Sigmoid colon (tissue), 7 donors: ENCODE measurements around the gene CCDC102A. TPM values are rescaled to one million over a fixed set of nuclear protein-coding genes. Genes with fewer than 3 reads are reported as not detected.
"Not testable (repeated sequence)": the region's sequence is repeated elsewhere in the genome, so short reads cannot be mapped to it uniquely, and the experiment has no call there.

Experiments
- DNase-seq: peaks from one replicate; pipeline ENCODE4 v3.0.0-alpha.2; 2019
- H3K27ac ChIP-seq, 4 donors: fragments of 200-600 bp; sonication (generic); one replicate each; pipeline ENCODE4 v1.5.1; 2016 to 2019; ENCODE audit warnings: mild to moderate bottlenecking in 1 of 4
- H3K27me3 ChIP-seq, 3 donors: fragments of 200-600 bp; sonication (generic); one replicate each; pipeline ENCODE4 v1.5.1; 2019; ENCODE audit warnings: mild to moderate bottlenecking in 1 of 3
- H3K36me3 ChIP-seq, 4 donors: fragments of 200-600 bp; sonication (generic); one replicate each; pipeline ENCODE4 v1.5.1; 2016 to 2019
- H3K4me1 ChIP-seq, 4 donors: fragments of 200-600 bp; sonication (generic); one replicate each; pipeline ENCODE4 v1.5.1; 2017 to 2019
- H3K4me3 ChIP-seq, 4 donors: fragments of 200-600 bp; sonication (generic); one replicate each; pipeline ENCODE4 v1.5.1; 2017 to 2019; ENCODE audit warnings: mild to moderate bottlenecking in 2 of 4, moderate library complexity in 1 of 4
- H3K9me3 ChIP-seq, 4 donors: fragments of 200-600 bp in 3 of 4; sonication (generic) in 3 of 4; one replicate each; pipeline versions ENCODE4 v1.5.1 to v1.6.1; 2013 to 2019
- CTCF ChIP-seq, 4 experiments: fragments of 450-650 bp in 3 of 4; fragments of 200-600 bp in 1 of 4; IDR thresholded peaks; one replicate each; pipeline ENCODE4 v1.5.1; 2016 to 2019; ENCODE audit warnings: antibody characterized with exemption in 4 of 4, mild to moderate bottlenecking in 3 of 4, moderate library complexity in 2 of 4
- EP300 ChIP-seq, 4 donors: sonication (generic); formaldehyde crosslinking; IDR thresholded peaks; one replicate each; pipeline ENCODE4 v1.6.1; 2017; ENCODE audit warnings: antibody characterized with exemption in 4 of 4
- POLR2A ChIP-seq, 2 donors: fragments of 450-650 bp; IDR thresholded peaks; one replicate each; pipeline ENCODE4 v1.6.1; 2016; ENCODE audit warnings: antibody characterized with exemption in 2 of 2, mild to moderate bottlenecking in 2 of 2, moderate library complexity in 2 of 2
- POLR2AphosphoS5 ChIP-seq, 4 donors: sonication (generic); formaldehyde crosslinking; IDR thresholded peaks; one replicate each; pipeline ENCODE4 v1.6.1; 2017; ENCODE audit warnings: antibody characterized with exemption in 4 of 4
- WGBS, 2 donors: extraction: QIAGEN DNeasy Blood & Tissue Kit; methylation state at CpG; one replicate each; pipeline ENCODE4 v1.1.7; 2013; 5-methylcytosine and 5-hydroxymethylcytosine counted together
- intact Hi-C: fragments of 100-400 bp; cut with DNase I; formaldehyde crosslinking; loops from one replicate; pipeline ENCODE4 v1.15.1; 2023
- polyA plus RNA-seq, 3 donors: library from polyadenylated mRNA; stranded (reverse); fragments of 200-250 nt; gene quantifications; one replicate each; pipeline ENCODE4 v1.2.3, GENCODE V29; 2013
- total RNA-seq, 4 donors: library from RNA; depleted of rRNA; stranded (reverse); fragments of >200 nt; gene quantifications; one replicate each; pipeline ENCODE4 v1.1.0, GENCODE V29; 2016
- donor health status: healthy with polysubstance abuse.
- donor health status: Bipolar disorder and iron deficiency.
- donor health status: healthy.

The CCDC102A gene
- total and polyA plus RNA-seq, 7 donors: 1.6 to 46.8 (median 17.8) TPM

DNA sequence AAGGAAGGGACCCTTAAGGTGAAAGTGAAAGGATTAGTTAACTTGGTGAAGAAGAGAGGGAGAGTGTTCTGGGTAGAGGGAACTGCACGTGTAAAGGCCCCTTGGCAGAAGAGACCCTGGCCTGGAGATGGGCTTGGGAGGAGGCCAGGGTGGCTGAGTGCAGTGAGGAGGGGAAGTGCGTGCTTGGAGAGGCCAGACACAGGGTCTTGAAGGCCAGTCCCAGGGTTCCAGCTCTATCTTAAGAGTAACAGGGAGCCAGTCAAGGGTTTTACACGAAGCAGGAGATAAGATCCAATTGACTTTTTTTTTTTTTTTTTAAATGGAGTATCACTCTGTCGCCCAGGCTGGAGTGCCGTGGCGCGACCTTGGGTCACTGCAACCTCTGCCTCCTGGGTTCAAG, 34.9 kb downstream of the CCDC102A start:
- WGBS, 2 donors: 80 to 82% methylated on average over 7 of the region's 7 CpGs
- DNase-seq: peak; percentile 47
- intact Hi-C loops: no loop called here

GRCh38 chr16:57500578-57501111, 35.7 kb downstream of the CCDC102A start:
- Histone ChIP-seq H3K4me1 (no peaks in the 10 kb centered on the region), H3K27me3 (no peaks in the 10 kb centered on the region), H3K36me3 (no peaks in the 10 kb centered on the region), H3K9me3 (no peaks in the 10 kb centered on the region), H3K4me3 (no peak overlapping the region), H3K27ac (no peak overlapping the region)
- intact Hi-C loops: no loop called here
- DNase-seq: peak; percentile 50
- WGBS, 2 donors: 63 to 77% methylated on average over 9 of the region's 9 CpGs
- TF ChIP-seq POLR2A (IDR thresholded peaks at IDR 0.05): no peak
- TF ChIP-seq EP300 (IDR thresholded peaks at IDR 0.05): no peak
- no peak for TF ChIP-seq POLR2AphosphoS5 (IDR thresholded peaks at IDR 0.05)
- no peak for TF ChIP-seq CTCF (IDR thresholded peaks at IDR 0.05)

More for the DNA sequence above, 34.9 kb downstream of the CCDC102A start:
- H3K36me3 ChIP-seq: no peaks in the 10 kb centered on the region
- no peak overlapping the region for H3K27ac ChIP-seq
- H3K4me3 ChIP-seq: no peak overlapping the region
- H3K4me1 ChIP-seq: no peaks in the 10 kb centered on the region
- no peaks in the 10 kb centered on the region for H3K27me3 ChIP-seq
- TF ChIP-seq CTCF (IDR thresholded peaks at IDR 0.05) (no peak), POLR2AphosphoS5 (IDR thresholded peaks at IDR 0.05) (no peak), POLR2A (IDR thresholded peaks at IDR 0.05) (no peak), EP300 (IDR thresholded peaks at IDR 0.05) (no peak)
- H3K9me3 ChIP-seq: no peaks in the 10 kb centered on the region

GRCh38 chr16:57499941-57500340, 36.4 kb downstream of the CCDC102A start:
- 94 to 95% methylated on average over 11 of the region's 11 CpGs for WGBS, 2 donors
- H3K4me1 ChIP-seq, H3K36me3 ChIP-seq, intact Hi-C loops, H3K4me3 ChIP-seq, H3K27ac ChIP-seq, H3K27me3 ChIP-seq, H3K9me3 ChIP-seq: not testable (repeated sequence)
- DNase-seq: peak; percentile 29

GRCh38 chr16:57498031-57498430, 38.3 kb downstream of the CCDC102A start:
- H3K27ac ChIP-seq: no peak overlapping the region
- DNase-seq: peak; percentile 43
- intact Hi-C loops: no loop called here
- no peak overlapping the region for H3K4me3 ChIP-seq
- H3K36me3 ChIP-seq: no peaks in the 10 kb centered on the region
- TF ChIP-seq CTCF (IDR thresholded peaks at IDR 0.05) (no peak), EP300 (IDR thresholded peaks at IDR 0.05) (no peak), POLR2A (IDR thresholded peaks at IDR 0.05) (no peak), POLR2AphosphoS5 (IDR thresholded peaks at IDR 0.05) (no peak)
- no peaks in the 10 kb centered on the region for H3K9me3 ChIP-seq
- WGBS, 2 donors: 91 to 94% methylated on average over 4 of the region's 4 CpGs
- H3K4me1 ChIP-seq: no peaks in the 10 kb centered on the region
- no peaks in the 10 kb centered on the region for H3K27me3 ChIP-seq

- Histone ChIP-seq H3K9me3 (no peaks in the 10 kb centered on the region), H3K4me3 (no peak overlapping the region), H3K27me3 (no peaks in the 10 kb centered on the region), H3K4me1 (no peaks in the 10 kb centered on the region), H3K36me3 (no peaks in the 10 kb centered on the region), H3K27ac (no peak overlapping the region)
- TF ChIP-seq POLR2AphosphoS5 (IDR thresholded peaks at IDR 0.05) (no peak), EP300 (IDR thresholded peaks at IDR 0.05) (no peak), CTCF (IDR thresholded peaks at IDR 0.05) (no peak), POLR2A (IDR thresholded peaks at IDR 0.05) (no peak)
- WGBS, 2 donors: 77 to 80% methylated on average over 13 of the region's 13 CpGs
- peak; percentile 39 for DNase-seq
- intact Hi-C loops: no loop called here
Observed at GRCh38 chr16:57497121-57497520, 39.2 kb downstream of the CCDC102A start.
